GM18507 (cell line): ENCODE results near the gene MCRIP2.
"Not testable (repeated sequence)": the region's sequence is repeated elsewhere in the genome, so short reads cannot be mapped to it uniquely, and the experiment has no call there.

Experiments used
- DNase-seq: peaks from one replicate; pipeline ENCODE4 v3.0.0; 2011; ENCODE audit warnings: low read depth; ENCODE audit not compliant: insufficient read length; ENCODE audit errors: extremely low spot score
- FAIRE-seq: peaks from 2 replicates; lab custom pipeline; 2011; peaks lifted over from hg19 to GRCh38; lab: Jason Lieb, UNC

The MCRIP2 gene

GRCh38 chr16:689175-689897, 47.7 kb downstream of the MCRIP2 start:
- FAIRE-seq (no peak), DNase-seq (no peak)

- DNase-seq, FAIRE-seq: not testable (repeated sequence)
These were observed 49.6 kb downstream of the MCRIP2 start for GRCh38 chr16:691242-691641.

GRCh38 chr16:692356-693108, 50.9 kb downstream of the MCRIP2 start:
- DNase-seq (no peak), FAIRE-seq (no peak)

GRCh38 chr16:693364-693763, 51.7 kb downstream of the MCRIP2 start:
- FAIRE-seq, result no peak

GRCh38 chr16:693766-694165, 52.1 kb downstream of the MCRIP2 start:
- no peak for FAIRE-seq
- DNase-seq, result no peak

More at GRCh38 chr16:693364-693763, 51.7 kb downstream of the MCRIP2 start:
- no peak for DNase-seq

- FAIRE-seq (no peak), DNase-seq (no peak)
These were observed 52.7 kb downstream of the MCRIP2 start for GRCh38 chr16:694187-694862.

- DNase-seq (no peak), FAIRE-seq (no peak)
These were observed 53.3 kb downstream of the MCRIP2 start for GRCh38 chr16:694863-695354.

GRCh38 chr16:695355-696089, 53.9 kb downstream of the MCRIP2 start:
- FAIRE-seq (no peak), DNase-seq (no peak)
